CD14-positive monocyte (primary cell): ENCODE measurements around the gene SLCO2B1. TPM values are rescaled to one million over a fixed set of nuclear protein-coding genes. Genes with fewer than 3 reads are reported as not detected.
"Not testable (repeated sequence)": the region's sequence is repeated elsewhere in the genome, so short reads cannot be mapped to it uniquely, and the experiment has no call there.

Source experiments
- DNase-seq, 3 donors: peaks; one replicate each; pipeline ENCODE4 v3.0.0-alpha.2; 2011 to 2022
- H2AFZ ChIP-seq: 2 replicates; pipeline ENCODE4 v1.6.0; 2012; ENCODE audit warnings: mild to moderate bottlenecking, low read depth, low read length, inconsistent platforms; ENCODE audit not compliant: insufficient read depth, poor library complexity, severe bottlenecking
- H3K27ac ChIP-seq, 2 donors: 1 replicate in 1 of 2; 2 replicates in 1 of 2; pipeline ENCODE4 v1.5.1; 2012 to 2013; ENCODE audit warnings: low read length in 2 of 2, control low read depth in 1 of 2, inconsistent platforms in 1 of 2, low read depth in 1 of 2, mild to moderate bottlenecking in 1 of 2
- H3K27me3 ChIP-seq, 2 donors: one replicate each; pipeline versions ENCODE4 v1.6.0 to v1.6.1; 2011 to 2013; ENCODE audit warnings: low read length in 2 of 2; ENCODE audit not compliant: control insufficient read depth in 2 of 2, insufficient read depth in 2 of 2
- H3K36me3 ChIP-seq, 2 donors: replicated peaks in 1 of 2; 1 replicate in 1 of 2; 2 replicates in 1 of 2; pipeline versions ENCODE4 v1.5.1 to v1.6.1; 2012 to 2013; ENCODE audit warnings: low read length in 2 of 2, control low read depth in 1 of 2, inconsistent platforms in 1 of 2, mild to moderate bottlenecking in 1 of 2; ENCODE audit not compliant: insufficient read depth in 2 of 2, control insufficient read depth in 1 of 2
- H3K4me1 ChIP-seq, 2 donors: 1 replicate in 1 of 2; 2 replicates in 1 of 2; pipeline versions ENCODE4 v1.5.1 to v1.6.1; 2012 to 2013; ENCODE audit warnings: low read length in 2 of 2, control low read depth in 1 of 2, inconsistent platforms in 1 of 2, mild to moderate bottlenecking in 1 of 2, moderate library complexity in 1 of 2; ENCODE audit not compliant: insufficient read depth in 2 of 2, control insufficient read depth in 1 of 2
- H3K4me2 ChIP-seq: replicated peaks from 2 replicates; pipeline ENCODE3; 2012; ENCODE audit warnings: low read length, moderate library complexity, mild to moderate bottlenecking; ENCODE audit not compliant: poor library complexity, severe bottlenecking; ENCODE audit errors: extremely low read depth
- H3K4me3 ChIP-seq, 3 experiments: fragments of 200-600 bp in 1 of 3; sonication (generic) in 1 of 3; replicated peaks in 1 of 3; 1 replicate in 2 of 3; 2 replicates in 1 of 3; pipeline ENCODE4 v1.5.1; 2011 to 2013; ENCODE audit warnings: low read length in 3 of 3, mild to moderate bottlenecking in 3 of 3, control low read depth in 2 of 3, low read depth in 2 of 3, inconsistent platforms in 1 of 3, moderate library complexity in 1 of 3
- H3K79me2 ChIP-seq: 2 replicates; pipeline ENCODE4 v1.6.0; 2012; ENCODE audit warnings: mild to moderate bottlenecking, control low read depth, inconsistent platforms, low read length, moderate library complexity; ENCODE audit not compliant: insufficient read depth
- H3K9ac ChIP-seq: 2 replicates; pipeline ENCODE4 v1.6.0; 2017; ENCODE audit warnings: low read length, mild to moderate bottlenecking; ENCODE audit not compliant: insufficient read depth, poor library complexity, severe bottlenecking
- H3K9me3 ChIP-seq, 2 donors: replicated peaks in 1 of 2; 1 replicate in 1 of 2; 2 replicates in 1 of 2; pipeline versions ENCODE4 v1.5.1 to v1.6.1; 2012 to 2013; ENCODE audit warnings: low read length in 2 of 2, control low read depth in 1 of 2; ENCODE audit not compliant: control insufficient read depth in 1 of 2, insufficient read depth in 1 of 2
- H4K20me1 ChIP-seq: 2 replicates; pipeline ENCODE4 v1.6.0; 2012; ENCODE audit warnings: mild to moderate bottlenecking, low read length, control low read depth, moderate library complexity; ENCODE audit not compliant: insufficient read depth
- H3K27ac Mint-ChIP-seq, 7 donors: one replicate each; pipeline ENCODE4 v1.8.0; 2020; ENCODE audit warnings: mild to moderate bottlenecking in 7 of 7, mixed read lengths in 7 of 7, moderate library complexity in 6 of 7, inconsistent platforms in 2 of 7
- H3K27me3 Mint-ChIP-seq, 3 donors: one replicate each; pipeline ENCODE4 v1.8.0; 2021 to 2022; ENCODE audit warnings: low read depth in 3 of 3, mild to moderate bottlenecking in 3 of 3, mixed read lengths in 3 of 3, moderate library complexity in 3 of 3, inconsistent platforms in 1 of 3
- H3K36me3 Mint-ChIP-seq, 2 donors: one replicate each; pipeline ENCODE4 v1.8.0; 2020; ENCODE audit warnings: mixed read lengths in 2 of 2, inconsistent platforms in 1 of 2, mild to moderate bottlenecking in 1 of 2
- H3K4me1 Mint-ChIP-seq: one replicate; pipeline ENCODE4 v1.8.0; 2020; ENCODE audit warnings: mild to moderate bottlenecking, mixed read lengths
- H3K4me3 Mint-ChIP-seq, 2 donors: one replicate each; pipeline ENCODE4 v1.8.0; 2020; ENCODE audit warnings: mild to moderate bottlenecking in 2 of 2, mixed read lengths in 2 of 2, moderate library complexity in 1 of 2
- H3K9me3 Mint-ChIP-seq, 7 donors: one replicate each; pipeline ENCODE4 v1.8.0; 2020 to 2022; ENCODE audit warnings: mixed read lengths in 7 of 7, mild to moderate bottlenecking in 6 of 7, moderate library complexity in 6 of 7, inconsistent platforms in 2 of 7
- CTCF ChIP-seq: fragments of 200-600 bp; IDR thresholded peaks from one replicate; pipeline ENCODE4 v1.8.0; 2022; ENCODE audit warnings: antibody characterized with exemption, mild to moderate bottlenecking
- WGBS: methylation state at CpG from one replicate; pipeline ENCODE4 v1.1.5; 2013; ENCODE audit warnings: missing lambda C conversion rate; ENCODE audit not compliant: insufficient coverage; 5-methylcytosine and 5-hydroxymethylcytosine counted together
- intact Hi-C, 2 donors: fragments of 100-400 bp; cut with micrococcal nuclease; formaldehyde crosslinking; loops; one replicate each; pipeline versions ENCODE4 v1.15.0 to v1.15.1; 2023
- polyA plus RNA-seq, 3 donors: library from polyadenylated mRNA; depleted of rRNA in 1 of 3; unstranded in 2 of 3; stranded (reverse) in 1 of 3; fragments of 300-500 nt in 2 of 3; fragments of >200 nt in 1 of 3; fragmentation: Illumina TruSeq in 2 of 3; gene quantifications; 1 replicate in 2 of 3; 2 replicates in 1 of 3; pipeline ENCODE4 v1.2.3, GENCODE V29; 2012 to 2021

The SLCO2B1 gene
- polyA plus RNA-seq, 3 donors: 0.13 to 0.47 TPM; not detected in 1

GRCh38 chr11:75103380-75104026 is 47.4 kb upstream of the SLCO2B1 start:
- Mint-ChIP-seq H3K27ac (no peak overlapping the region), H3K27me3 (peaks cover 6 to 14% (median 10%) of the 10 kb centered on the region in 3 donors)
- intact Hi-C loops: no loop called here

GRCh38 chr11:75105462-75105925 is 45.4 kb upstream of the SLCO2B1 start:
- no peak for DNase-seq
- no peak overlapping the region for H3K4me2 ChIP-seq
- H3K79me2 ChIP-seq: no peaks in the 10 kb centered on the region
- Mint-ChIP-seq H3K9me3 (peaks cover 0 to 9% (median 1%) of the 10 kb centered on the region in 7 donors), H3K27me3 (peaks cover 9 to 20% (median 10%) of the 10 kb centered on the region in 3 donors), H3K36me3 (no peaks in the 10 kb centered on the region), H3K27ac (no peak overlapping the region), H3K4me1 (no peaks in the 10 kb centered on the region), H3K4me3 (no peak overlapping the region)
- H4K20me1 ChIP-seq: no peaks in the 10 kb centered on the region
- H3K27ac ChIP-seq: no peak overlapping the region
- 65% methylated on average over 7 of the region's 9 CpGs for WGBS
- no peaks in the 10 kb centered on the region for H3K4me1 ChIP-seq
- H3K27me3 ChIP-seq: peaks cover 0 to 4% of the 10 kb centered on the region in 2 donors
- no peaks in the 10 kb centered on the region for H3K36me3 ChIP-seq
- H2AFZ ChIP-seq: no peak overlapping the region
- intact Hi-C loops: no loop called here
- no peak overlapping the region for H3K9ac ChIP-seq
- H3K9me3 ChIP-seq: no peaks in the 10 kb centered on the region
- no peak for TF ChIP-seq CTCF
- no peak overlapping the region for H3K4me3 ChIP-seq

More at GRCh38 chr11:75103380-75104026, 47.4 kb upstream of the SLCO2B1 start:
- Mint-ChIP-seq H3K4me1 (no peaks in the 10 kb centered on the region), H3K36me3 (no peaks in the 10 kb centered on the region), H3K4me3 (no peak overlapping the region), H3K9me3 (peaks cover 0 to 9% (median 2%) of the 10 kb centered on the region in 7 donors)
- Histone ChIP-seq H4K20me1 (no peaks in the 10 kb centered on the region), H3K4me3 (no peak overlapping the region), H3K79me2 (no peaks in the 10 kb centered on the region), H3K36me3 (no peaks in the 10 kb centered on the region), H3K9me3 (no peaks in the 10 kb centered on the region), H3K27ac (no peak overlapping the region), H2AFZ (no peak overlapping the region), H3K9ac (no peak overlapping the region), H3K4me2 (no peak overlapping the region), H3K4me1 (no peaks in the 10 kb centered on the region), H3K27me3 (peaks cover 0 to 5% of the 10 kb centered on the region in 2 donors)
- DNase-seq: no peak
- no peak for TF ChIP-seq CTCF
- 69% methylated on average over 1 of the region's 5 CpGs for WGBS

GRCh38 chr11:75105967-75106681 is 44.8 kb upstream of the SLCO2B1 start:
- H3K79me2 ChIP-seq, H3K9me3 ChIP-seq, H3K36me3 ChIP-seq, H2AFZ ChIP-seq, H3K4me2 ChIP-seq, H3K4me3 ChIP-seq, H3K27ac Mint-ChIP-seq, H4K20me1 ChIP-seq, intact Hi-C loops, DNase-seq, H3K4me1 ChIP-seq, H3K36me3 Mint-ChIP-seq, H3K4me1 Mint-ChIP-seq, H3K9me3 Mint-ChIP-seq, H3K27ac ChIP-seq, H3K9ac ChIP-seq, H3K27me3 ChIP-seq, H3K4me3 Mint-ChIP-seq: not testable (repeated sequence)
- WGBS: no CpG with 5 or more reads among the region's 2 CpGs
- H3K27me3 Mint-ChIP-seq: peaks cover 9 to 23% (median 10%) of the 10 kb centered on the region in 3 donors
